ENCODE results near the gene OGG1. TPM values are rescaled to one million over a fixed set of nuclear protein-coding genes. Genes with fewer than 3 reads are reported as not detected.

Gene OGG1
- total RNA-seq, 1 experiment from 2014 or later = 21.7 TPM

- in situ Hi-C loops (cut with HindIII; ENCODE audit: low pct_unique_long_range_greater_than_20kb, low sequenced_read_pairs) = no loop called here
- DNase-seq (ENCODE audit: low read depth) = no peak
These were observed 23.8 kb upstream of the OGG1 start for GRCh38 chr3:9725775-9726515.

GRCh38 chr3:9727041-9727595 is 22.6 kb upstream of the OGG1 start:
- in situ Hi-C loops (cut with HindIII; ENCODE audit: low pct_unique_long_range_greater_than_20kb, low sequenced_read_pairs) = no loop called here
- DNase-seq (ENCODE audit: low read depth) = no peak

- in situ Hi-C loops (cut with HindIII; ENCODE audit: low pct_unique_long_range_greater_than_20kb, low sequenced_read_pairs) = no loop called here
- DNase-seq (ENCODE audit: low read depth) = no peak
These were observed 22.0 kb upstream of the OGG1 start for GRCh38 chr3:9727743-9728142.

GRCh38 chr3:9729419-9729818 is 20.3 kb upstream of the OGG1 start:
- DNase-seq (ENCODE audit: low read depth) = no peak
- in situ Hi-C loops (cut with HindIII; ENCODE audit: low pct_unique_long_range_greater_than_20kb, low sequenced_read_pairs) = no loop called here

GRCh38 chr3:9730657-9731205 is 19.0 kb upstream of the OGG1 start:
- in situ Hi-C loops (cut with HindIII; ENCODE audit: low pct_unique_long_range_greater_than_20kb, low sequenced_read_pairs) = no loop called here
- DNase-seq (ENCODE audit: low read depth) = peak; percentile 84

GRCh38 chr3:9731206-9732079 is 18.3 kb upstream of the OGG1 start, which contains the start of gene BRPF1:
BRPF1 (plus strand) TSS chr3:9731735; CDS start chr3:9734141, 2,406 bp downstream.
- in situ Hi-C loops (cut with HindIII; ENCODE audit: low pct_unique_long_range_greater_than_20kb, low sequenced_read_pairs) = no loop called here

GRCh38 chr3:9732080-9732739 is 17.5 kb upstream of the OGG1 start:
- no peak for DNase-seq (ENCODE audit: low read depth)
- in situ Hi-C loops (cut with HindIII; ENCODE audit: low pct_unique_long_range_greater_than_20kb, low sequenced_read_pairs) = no loop called here

More at GRCh38 chr3:9731206-9732079, 18.3 kb upstream of the OGG1 start, which contains the start of gene BRPF1:
- peak; percentile 91 for DNase-seq (ENCODE audit: low read depth)

GRCh38 chr3:9732740-9733115 is 17.0 kb upstream of the OGG1 start:
- in situ Hi-C loops (cut with HindIII; ENCODE audit: low pct_unique_long_range_greater_than_20kb, low sequenced_read_pairs) = no loop called here

GRCh38 chr3:9736831-9737230 is 12.9 kb upstream of the OGG1 start:
- DNase-seq (ENCODE audit: low read depth) = no peak
- in situ Hi-C loops (cut with HindIII; ENCODE audit: low pct_unique_long_range_greater_than_20kb, low sequenced_read_pairs) = no loop called here

More at GRCh38 chr3:9732740-9733115, 17.0 kb upstream of the OGG1 start:
- DNase-seq (ENCODE audit: low read depth) = no peak

GRCh38 chr3:9739181-9739580 is 10.6 kb upstream of the OGG1 start:
- no peak for DNase-seq (ENCODE audit: low read depth)
- in situ Hi-C loops (cut with HindIII; ENCODE audit: low pct_unique_long_range_greater_than_20kb, low sequenced_read_pairs) = no loop called here

- in situ Hi-C loops (cut with HindIII; ENCODE audit: low pct_unique_long_range_greater_than_20kb, low sequenced_read_pairs) = no loop called here
- no peak for DNase-seq (ENCODE audit: low read depth)
These were observed 7.2 kb upstream of the OGG1 start for GRCh38 chr3:9742560-9742959.

GRCh38 chr3:9743548-9743947 is 6.2 kb upstream of the OGG1 start:
- DNase-seq (ENCODE audit: low read depth) = no peak
- in situ Hi-C loops (cut with HindIII; ENCODE audit: low pct_unique_long_range_greater_than_20kb, low sequenced_read_pairs) = no loop called here

GRCh38 chr3:9744162-9744561 is 5.6 kb upstream of the OGG1 start:
- in situ Hi-C loops (cut with HindIII; ENCODE audit: low pct_unique_long_range_greater_than_20kb, low sequenced_read_pairs) = no loop called here
- DNase-seq (ENCODE audit: low read depth) = no peak

GRCh38 chr3:9745521-9745920 is 4.2 kb upstream of the OGG1 start:
- DNase-seq (ENCODE audit: low read depth) = no peak
- in situ Hi-C loops (cut with HindIII; ENCODE audit: low pct_unique_long_range_greater_than_20kb, low sequenced_read_pairs) = no loop called here

GRCh38 chr3:9746330-9746729 is 3.4 kb upstream of the OGG1 start:
- no peak for DNase-seq (ENCODE audit: low read depth)
- in situ Hi-C loops (cut with HindIII; ENCODE audit: low pct_unique_long_range_greater_than_20kb, low sequenced_read_pairs) = no loop called here

GRCh38 chr3:9747267-9747666 is 2.5 kb upstream of the OGG1 start:
- DNase-seq (ENCODE audit: low read depth) = peak; percentile 18
- in situ Hi-C loops (cut with HindIII; ENCODE audit: low pct_unique_long_range_greater_than_20kb, low sequenced_read_pairs) = no loop called here

GRCh38 chr3:9748031-9748430 is 1.7 kb upstream of the OGG1 start:
- in situ Hi-C loops (cut with HindIII; ENCODE audit: low pct_unique_long_range_greater_than_20kb, low sequenced_read_pairs) = no loop called here
- DNase-seq (ENCODE audit: low read depth) = no peak

- DNase-seq (ENCODE audit: low read depth) = no peak
- in situ Hi-C loops (cut with HindIII; ENCODE audit: low pct_unique_long_range_greater_than_20kb, low sequenced_read_pairs) = no loop called here
These were observed 482 bp upstream of the OGG1 start for GRCh38 chr3:9749296-9749644.

Data from Caki2 (cell line).